IMR-90 (cell line): Measurements from ENCODE around the gene EPHB1. TPM values are rescaled to one million over a fixed set of nuclear protein-coding genes. Genes with fewer than 3 reads are reported as not detected.

ENCODE experiments used
- ATAC-seq: fragments of 200-7000 bp; cut with Tn5 transposase; 2 replicates; pipeline ENCODE4 v1.9.1; 2020; ENCODE audit warnings: low read depth, mild to moderate bottlenecking, moderate library complexity
- BruUV-seq: library from RNA; stranded (reverse); fragments of 400-500 nt; replicated peaks from 2 replicates; lab custom pipeline; 2021; lab: Mats Ljungman, UMichigan
- CTCF ChIA-PET: fragments of 300-600 bp; formaldehyde crosslinking; extraction: SDS; loops from one replicate; lab custom pipeline; 2021; ENCODE audit warnings: antibody characterized with exemption; lab: Yijun Ruan, JAX
- POLR2A ChIA-PET: fragments of 300-600 bp; sonication (Branson Sonifier 250); formaldehyde crosslinking; loops from one replicate; lab custom pipeline; 2022; ENCODE audit warnings: antibody characterized with exemption; ENCODE audit not compliant: unreplicated experiment; lab: Charles Lee
- DNase-seq: peaks from one replicate; pipeline ENCODE4 v3.0.0; 2013
- H2AFZ ChIP-seq: replicated peaks from 2 replicates; pipeline ENCODE3; 2013; ENCODE audit warnings: low read length, mild to moderate bottlenecking; ENCODE audit not compliant: poor library complexity
- H2AK5ac ChIP-seq: 2 replicates; pipeline ENCODE4 v1.6.1; 2013; ENCODE audit warnings: low read depth, low read length, inconsistent platforms
- H2AK9ac ChIP-seq: replicated peaks from 2 replicates; pipeline ENCODE3; 2013; ENCODE audit warnings: mild to moderate bottlenecking, low read depth, low read length, moderate library complexity; ENCODE audit not compliant: poor library complexity
- H2BK120ac ChIP-seq: 2 replicates; pipeline ENCODE4 v1.6.1; 2013; ENCODE audit warnings: low read depth, low read length, inconsistent platforms
- H2BK15ac ChIP-seq: 3 replicates; pipeline ENCODE4 v1.6.1; 2013; ENCODE audit warnings: low read depth, low read length, inconsistent platforms
- H2BK20ac ChIP-seq: 2 replicates; pipeline ENCODE4 v1.6.1; 2013; ENCODE audit warnings: low read depth, mild to moderate bottlenecking, inconsistent platforms, low read length, moderate library complexity
- H2BK5ac ChIP-seq: 2 replicates; pipeline ENCODE4 v1.6.1; 2013; ENCODE audit warnings: mild to moderate bottlenecking, low read depth, low read length, inconsistent platforms; ENCODE audit not compliant: poor library complexity, severe bottlenecking
- H3K14ac ChIP-seq: replicated peaks from 2 replicates; pipeline ENCODE4 v1.6.1; 2013; ENCODE audit warnings: low read depth, low read length, inconsistent platforms
- H3K18ac ChIP-seq: 2 replicates; pipeline ENCODE4 v1.6.1; 2013; ENCODE audit warnings: low read depth, low read length, control low read depth
- H3K23ac ChIP-seq: 2 replicates; pipeline ENCODE4 v1.6.1; 2013; ENCODE audit warnings: low read depth, low read length, inconsistent platforms
- H3K27ac ChIP-seq: 2 replicates; pipeline ENCODE4 v1.5.1; 2013; ENCODE audit warnings: mild to moderate bottlenecking, control low read depth, low read length; ENCODE audit not compliant: insufficient read depth
- H3K27me3 ChIP-seq: 2 replicates; pipeline ENCODE4 v1.6.1; 2013; ENCODE audit warnings: low read length; ENCODE audit not compliant: control insufficient read depth, insufficient read depth
- H3K36me3 ChIP-seq: 2 replicates; pipeline ENCODE4 v1.6.1; 2013; ENCODE audit warnings: low read length, mixed read lengths; ENCODE audit not compliant: control insufficient read depth, insufficient read depth
- H3K4ac ChIP-seq: 2 replicates; pipeline ENCODE4 v1.6.1; 2013; ENCODE audit warnings: low read depth, low read length, inconsistent platforms
- H3K4me1 ChIP-seq: 2 replicates; pipeline ENCODE4 v1.6.1; 2013; ENCODE audit warnings: low read length, mixed read lengths; ENCODE audit not compliant: control insufficient read depth, insufficient read depth
- H3K4me2 ChIP-seq: 2 replicates; pipeline ENCODE4 v1.6.1; 2013; ENCODE audit warnings: low read depth, mild to moderate bottlenecking, control low read depth, low read length, moderate library complexity
- H3K4me3 ChIP-seq: 2 replicates; pipeline ENCODE4 v1.5.1; 2013; ENCODE audit warnings: low read depth, mild to moderate bottlenecking, control low read depth, low read length, moderate library complexity; ENCODE audit not compliant: insufficient read depth
- H3K56ac ChIP-seq: 2 replicates; pipeline ENCODE4 v1.6.1; 2013; ENCODE audit warnings: low read length, inconsistent platforms; ENCODE audit not compliant: insufficient read depth; ENCODE audit errors: extremely low read depth
- H3K79me1 ChIP-seq, 2 experiments: 2 replicates each; pipeline ENCODE4 v1.6.1; 2013; ENCODE audit warnings: low read length in 2 of 2, inconsistent platforms in 1 of 2, low read depth in 1 of 2
- H3K9ac ChIP-seq: 2 replicates; pipeline ENCODE4 v1.6.1; 2013; ENCODE audit warnings: low read depth, low read length, control low read depth
- H3K9me1 ChIP-seq: 2 replicates; pipeline ENCODE4 v1.6.1; 2013; ENCODE audit warnings: low read length, inconsistent platforms; ENCODE audit not compliant: insufficient read depth
- H3K9me3 ChIP-seq: 2 replicates; pipeline ENCODE4 v1.6.1; 2013; ENCODE audit warnings: low read length; ENCODE audit not compliant: control insufficient read depth, insufficient read depth
- H4K20me1 ChIP-seq: 2 replicates; pipeline ENCODE4 v1.6.1; 2013; ENCODE audit warnings: low read length, inconsistent platforms; ENCODE audit not compliant: insufficient read depth
- H4K5ac ChIP-seq: 2 replicates; pipeline ENCODE4 v1.6.1; 2013; ENCODE audit warnings: mild to moderate bottlenecking, low read depth, low read length, control low read depth
- H4K8ac ChIP-seq, 2 experiments: 2 replicates each; pipeline ENCODE4 v1.6.1; 2013; ENCODE audit warnings: low read depth in 2 of 2, low read length in 2 of 2, control low read depth in 1 of 2, inconsistent platforms in 1 of 2
- H4K91ac ChIP-seq: 2 replicates; pipeline ENCODE4 v1.6.1; 2013; ENCODE audit warnings: low read depth, low read length, inconsistent platforms; ENCODE audit not compliant: insufficient read depth
- CEBPB ChIP-seq: IDR thresholded peaks from 2 replicates; pipeline ENCODE4 v1.6.1; 2012; ENCODE audit warnings: low read depth, low read length, improper control_type of control experiment
- CHD1 ChIP-seq: IDR thresholded peaks from 2 replicates; pipeline ENCODE4 v1.6.1; 2012; ENCODE audit warnings: low read depth, low read length, improper control_type of control experiment
- CTCF ChIP-seq: conservative IDR thresholded peaks from 2 replicates; pipeline ENCODE4 v1.5.1; 2012; ENCODE audit warnings: mild to moderate bottlenecking, low read depth, low read length, improper control_type of control experiment
- ELK1 ChIP-seq: fragments of 150-350 bp; IDR thresholded peaks from 2 replicates; pipeline ENCODE4 v1.6.1; 2016; ENCODE audit warnings: low read depth, mild to moderate bottlenecking, low read length, moderate library complexity, borderline replicate concordance
- MAZ ChIP-seq: IDR thresholded peaks from 2 replicates; pipeline ENCODE4 v1.6.1; 2012; ENCODE audit warnings: low read depth, mild to moderate bottlenecking, low read length, improper control_type of control experiment, moderate library complexity, borderline replicate concordance
- MXI1 ChIP-seq: IDR thresholded peaks from 2 replicates; pipeline ENCODE4 v1.6.1; 2012; ENCODE audit warnings: low read depth, mild to moderate bottlenecking, low read length, moderate library complexity, borderline replicate concordance
- NFE2L2 ChIP-seq: fragments of 150-350 bp; IDR thresholded peaks from 2 replicates; pipeline ENCODE4 v1.6.1; 2016; ENCODE audit warnings: low read depth, mild to moderate bottlenecking, low read length
- POLR2A ChIP-seq: IDR thresholded peaks from 2 replicates; pipeline ENCODE4 v1.6.1; 2012; ENCODE audit warnings: mild to moderate bottlenecking, low read depth, low read length
- RAD21 ChIP-seq: IDR thresholded peaks from 2 replicates; pipeline ENCODE4 v1.6.1; 2012; ENCODE audit warnings: low read length, improper control_type of control experiment
- RFX5 ChIP-seq: IDR thresholded peaks from 2 replicates; pipeline ENCODE4 v1.8.0; 2012; ENCODE audit warnings: low read depth, mild to moderate bottlenecking, low read length, moderate library complexity
- SMC3 ChIP-seq: fragments of 150-350 bp; IDR thresholded peaks from 2 replicates; pipeline ENCODE4 v1.6.1; 2016; ENCODE audit warnings: low read depth, mild to moderate bottlenecking, antibody characterized with exemption, low read length, moderate library complexity
- WGBS, 2 experiments: methylation state at CpG; one replicate each; pipeline versions ENCODE4 v1.1.5 to v1.1.7; 2013; ENCODE audit warnings: missing lambda C conversion rate in 2 of 2; ENCODE audit not compliant: insufficient read length in 1 of 2; ENCODE audit errors: extremely low coverage in 2 of 2; 5-methylcytosine and 5-hydroxymethylcytosine counted together
- dilution Hi-C: fragments of 300-500 bp; cut with HindIII; formaldehyde crosslinking; loops from one replicate; pipeline ENCODE4 v1.14.3; 2018; ENCODE audit warnings: low sequenced_read_pairs; ENCODE audit not compliant: unreplicated experiment
- in situ Hi-C: fragments of 300-500 bp; cut with MboI; formaldehyde crosslinking; loops from 3 replicates; pipeline ENCODE4 v1.14.3; 2019; ENCODE audit warnings: low sequenced_read_pairs, inconsistent platforms, mixed read lengths
- intact Hi-C: fragments of 100-400 bp; cut with micrococcal nuclease; formaldehyde crosslinking; loops from 2 replicates; pipeline ENCODE4 v1.10.0; 2022
- polyA plus RNA-seq, 3 experiments: library from polyadenylated mRNA; depleted of rRNA; stranded (reverse); fragments of >200 nt; gene quantifications; 2 replicates each; pipeline ENCODE4 v1.2.3, GENCODE V29; 2012; ENCODE audit warnings: low replicate concordance in 1 of 3
- total RNA-seq: library from RNA; depleted of rRNA; stranded (reverse); fragments of >200 nt; gene quantifications from 2 replicates; pipeline ENCODE4 v1.2.3, GENCODE V29; 2012

The EPHB1 gene
- total and polyA plus RNA-seq, 2 of the 4 experiments (the other 2 are of a cell fraction): 0.17 to 0.36 TPM

DNA sequence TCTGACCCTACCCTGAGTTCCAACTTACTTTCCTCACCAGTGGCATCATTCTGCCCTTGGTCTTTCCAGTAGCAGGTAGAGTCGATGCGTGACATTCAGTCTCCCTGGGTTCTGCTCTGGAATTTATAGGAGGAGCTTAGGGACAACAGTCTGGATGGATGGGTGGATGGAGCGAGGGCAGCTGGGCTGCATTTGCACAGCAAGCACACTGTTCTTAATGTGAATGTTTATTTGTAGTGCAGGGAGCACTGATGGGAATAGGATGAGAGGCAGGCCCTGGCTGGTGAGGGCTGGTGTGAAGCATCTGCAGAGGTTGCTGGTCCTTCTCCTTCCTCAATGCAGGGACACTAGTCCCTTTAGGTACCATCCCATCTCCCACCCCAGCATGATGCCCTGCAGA, 176.2 kb downstream of the EPHB1 start:
- Histone ChIP-seq H3K9me1 (no peaks in the 10 kb centered on the region), H3K18ac (no peak overlapping the region), H3K4me2 (no peak overlapping the region), H2BK120ac (no peak overlapping the region), H2BK5ac (no peak overlapping the region), H4K91ac (no peak overlapping the region), H3K4me1 (no peaks in the 10 kb centered on the region), H3K4me3 (no peak overlapping the region), H3K9ac (no peak overlapping the region), H3K4ac (no peak overlapping the region), H3K56ac (no peak overlapping the region), H2BK20ac (no peak overlapping the region), H4K5ac (no peak overlapping the region), H4K8ac (no peak overlapping the region), H3K27me3 (no peaks in the 10 kb centered on the region), H2AFZ (no peak overlapping the region), H4K20me1 (no peaks in the 10 kb centered on the region), H3K23ac (no peak overlapping the region), H3K79me1 (no peaks in the 10 kb centered on the region), H3K27ac (no peak overlapping the region), H2AK5ac (no peak overlapping the region), H3K9me3 (no peaks in the 10 kb centered on the region), H2BK15ac (no peak overlapping the region), H2AK9ac (no peak overlapping the region), H3K14ac (no peak overlapping the region), H3K36me3 (no peaks in the 10 kb centered on the region)
- no peak for DNase-seq
- in situ Hi-C loops (loop anchor here (25.0 kb wide), 1 partner anchor 91 kb away; no protein-coding TSS in a partner anchor), intact Hi-C loops (no loop called here), dilution Hi-C loops (no loop called here)
- ChIA-PET POLR2A (no interaction called here), CTCF (no interaction called here)
- no TSS peak for BruUV-seq
- no peak for ATAC-seq
- no CpG with 5 or more reads among the region's 3 CpGs for WGBS, 2 experiments
- TF ChIP-seq SMC3 (no peak), MAZ (no peak), MXI1 (no peak), NFE2L2 (no peak), ELK1 (no peak), CTCF (no peak), CEBPB (no peak), RFX5 (no peak), CHD1 (no peak), RAD21 (no peak), POLR2A (no peak)
